ENCODE results near the gene CCDC69. TPM values are rescaled to one million over a fixed set of nuclear protein-coding genes. Genes with fewer than 3 reads are reported as not detected.
A peak's percentile ranks its signal among the peaks of the same experiment; 100 is the strongest.

The CCDC69 gene
- total RNA-seq, 4 donors from 2014 or later: 204 to 317 (median 256) TPM

DNA sequence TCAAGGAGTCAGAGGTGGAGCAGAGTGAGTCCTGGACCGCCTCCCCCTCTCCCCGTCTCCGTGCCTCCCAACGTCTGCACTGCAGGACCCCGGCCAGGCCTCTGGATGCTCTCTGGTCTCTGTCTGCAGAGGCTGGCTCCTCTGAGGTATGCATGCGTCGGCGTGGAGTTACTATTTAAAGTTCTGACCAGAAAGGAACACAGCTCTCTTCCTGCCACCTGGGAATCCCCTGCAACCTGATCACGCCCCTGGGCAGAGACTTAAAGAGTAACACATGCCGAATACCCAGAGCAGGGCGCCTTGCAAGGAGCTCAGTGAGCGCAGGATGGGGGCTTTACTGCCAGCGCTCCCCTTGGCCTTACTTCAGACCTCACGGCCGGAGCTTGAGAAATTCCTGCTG lies 82.4 kb downstream of the CCDC69 start:
- TF ChIP-seq POLR2A (IDR thresholded peaks at IDR 0.05) (no peak), POLR2AphosphoS5 (IDR thresholded peaks at IDR 0.05) (no peak), EP300 (IDR thresholded peaks at IDR 0.05) (no peak), CTCF (IDR thresholded peaks at IDR 0.05) (no peak)
- 9 to 14% methylated on average over 6 of the region's 15 CpGs for WGBS, 2 donors (ENCODE audit: low coverage in 1 of 2)
- H3K27me3 ChIP-seq: no peaks in the 10 kb centered on the region
- ATAC-seq: peak; percentile 59
- peaks cover 0 to 83% of the 10 kb centered on the region in 2 donors for H3K36me3 ChIP-seq
- H3K27ac ChIP-seq: peak overlapping the region; percentile 0 to 68 (median 60)
- no peak overlapping the region for H3K4me3 ChIP-seq
- peaks cover 2 to 64% (median 29%) of the 10 kb centered on the region in 3 donors for H3K4me1 ChIP-seq
- no peaks in the 10 kb centered on the region for H3K9me3 ChIP-seq

DNA sequence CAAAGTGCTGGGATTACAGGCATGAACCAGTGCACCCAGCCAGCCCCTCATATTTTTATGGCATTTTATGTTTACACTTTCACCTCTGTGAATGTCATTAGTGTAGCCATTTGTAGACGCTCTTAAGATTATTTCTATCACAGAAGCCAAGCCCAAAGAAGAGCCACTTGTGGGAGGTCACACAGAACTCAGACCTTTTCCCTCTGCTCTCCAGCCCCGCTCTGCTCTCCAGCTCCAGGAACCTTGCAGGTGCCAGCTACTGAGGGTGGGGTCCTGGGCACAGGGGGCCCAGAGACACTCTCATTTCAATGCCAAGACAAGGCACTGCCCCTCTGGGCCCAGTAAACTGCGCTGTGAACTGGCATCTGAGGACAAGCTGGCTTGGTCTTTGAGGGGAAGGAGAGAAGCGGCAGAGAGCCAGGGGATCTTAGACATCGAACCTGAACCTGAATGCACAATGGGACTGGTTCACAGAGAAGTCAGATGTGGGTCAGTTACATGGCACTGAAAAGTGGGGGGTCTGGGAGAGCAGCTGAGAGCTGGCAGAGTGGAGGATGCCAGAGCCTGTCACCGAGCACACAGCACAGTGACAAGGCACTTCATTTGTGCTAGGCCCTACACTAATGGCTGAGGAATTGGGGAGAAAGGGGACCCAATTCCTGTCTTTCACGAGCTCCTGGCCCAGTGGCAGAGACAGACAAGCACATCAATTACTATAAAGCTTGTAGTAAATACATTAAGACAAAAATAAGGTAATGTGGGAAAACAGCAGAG lies 83.0 kb downstream of the CCDC69 start:
- H3K4me3 ChIP-seq: no peak overlapping the region
- peak overlapping the region in 3 of 4 donors; percentile 59 to 68 (median 60) for H3K27ac ChIP-seq
- WGBS, 2 donors (ENCODE audit: low coverage in 1 of 2): 30 to 60% methylated on average over 5 to 7 of the region's 7 CpGs
- H3K4me1 ChIP-seq: peaks cover 2 to 57% (median 25%) of the 10 kb centered on the region in 3 donors
- H3K9me3 ChIP-seq: no peaks in the 10 kb centered on the region
- TF ChIP-seq CTCF (IDR thresholded peaks at IDR 0.05) (no peak), POLR2A (IDR thresholded peaks at IDR 0.05) (no peak), EP300 (IDR thresholded peaks at IDR 0.05) (no peak), POLR2AphosphoS5 (IDR thresholded peaks at IDR 0.05) (no peak)
- no peaks in the 10 kb centered on the region for H3K27me3 ChIP-seq
- no peak for ATAC-seq
- peaks cover 0 to 83% of the 10 kb centered on the region in 2 donors for H3K36me3 ChIP-seq

- H3K27me3 ChIP-seq: no peaks in the 10 kb centered on the region
- no peaks in the 10 kb centered on the region for H3K9me3 ChIP-seq
- no peak for ATAC-seq
- WGBS, 2 donors (ENCODE audit: low coverage in 1 of 2): 60 to 74% methylated on average over 1 to 3 of the region's 3 CpGs
- peaks cover 0 to 83% of the 10 kb centered on the region in 2 donors for H3K36me3 ChIP-seq
- no peak overlapping the region for H3K4me3 ChIP-seq
- H3K4me1 ChIP-seq: peaks cover 2 to 45% (median 19%) of the 10 kb centered on the region in 3 donors
- no peak overlapping the region for H3K27ac ChIP-seq
- no peak for TF ChIP-seq POLR2A (IDR thresholded peaks at IDR 0.05)
- TF ChIP-seq POLR2AphosphoS5 (IDR thresholded peaks at IDR 0.05): no peak
- TF ChIP-seq CTCF (IDR thresholded peaks at IDR 0.05): no peak
- TF ChIP-seq EP300 (IDR thresholded peaks at IDR 0.05): no peak
Observed at GRCh38 chr5:151139646-151140045, 84.2 kb downstream of the CCDC69 start.

DNA sequence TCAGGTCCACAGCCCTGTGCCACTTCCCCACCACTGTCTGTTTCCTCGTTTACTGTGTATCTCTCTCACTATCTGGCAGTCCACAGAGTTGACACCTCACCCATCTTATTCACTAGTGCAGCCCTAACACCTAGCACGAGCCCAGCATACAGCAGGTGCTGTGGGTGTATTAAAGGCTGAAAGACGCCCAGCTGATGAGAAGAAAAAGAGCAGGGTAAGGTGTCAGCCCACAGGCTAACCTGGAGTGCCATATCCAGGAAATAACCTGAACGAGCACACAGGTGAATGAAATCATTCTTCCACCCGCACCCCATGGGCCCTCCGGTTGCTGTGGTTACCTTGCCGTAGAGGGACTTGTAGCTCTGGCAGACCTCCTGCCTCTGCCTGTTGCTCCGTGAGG lies 84.9 kb downstream of the CCDC69 start:
- TF ChIP-seq CTCF (IDR thresholded peaks at IDR 0.05) (no peak), POLR2A (IDR thresholded peaks at IDR 0.05) (no peak), POLR2AphosphoS5 (IDR thresholded peaks at IDR 0.05) (no peak), EP300 (IDR thresholded peaks at IDR 0.05) (no peak)
- no peak overlapping the region for H3K4me3 ChIP-seq
- no peak overlapping the region for H3K27ac ChIP-seq
- peaks cover 0 to 85% of the 10 kb centered on the region in 2 donors for H3K36me3 ChIP-seq
- no peak for ATAC-seq
- H3K27me3 ChIP-seq: no peaks in the 10 kb centered on the region
- no peaks in the 10 kb centered on the region for H3K9me3 ChIP-seq
- 81 to 86% methylated on average over 5 to 7 of the region's 8 CpGs for WGBS, 2 donors (ENCODE audit: low coverage in 1 of 2)
- peaks cover 2 to 39% (median 19%) of the 10 kb centered on the region in 3 donors for H3K4me1 ChIP-seq

GRCh38 chr5:151138114-151138513 lies 85.8 kb downstream of the CCDC69 start:
- Histone ChIP-seq H3K4me1 (peaks cover 2 to 30% (median 19%) of the 10 kb centered on the region in 3 donors), H3K4me3 (no peak overlapping the region), H3K27me3 (no peaks in the 10 kb centered on the region), H3K36me3 (peaks cover 0 to 85% of the 10 kb centered on the region in 2 donors), H3K9me3 (no peaks in the 10 kb centered on the region), H3K27ac (no peak overlapping the region)
- 60 to 100% methylated on average over 1 of the region's 1 CpG for WGBS, 2 donors (ENCODE audit: low coverage in 1 of 2)
- ATAC-seq: no peak
- TF ChIP-seq POLR2AphosphoS5 (IDR thresholded peaks at IDR 0.05): no peak
- TF ChIP-seq EP300 (IDR thresholded peaks at IDR 0.05): no peak
- no peak for TF ChIP-seq CTCF (IDR thresholded peaks at IDR 0.05)
- no peak for TF ChIP-seq POLR2A (IDR thresholded peaks at IDR 0.05)
